OCI-M1 (cell line): ENCODE data around the gene CDH23.

ENCODE experiments used
- DNase-seq: peaks from one replicate; lab custom pipeline; 2025; lab: John Stamatoyannopoulos, UW

The CDH23 gene

DNA sequence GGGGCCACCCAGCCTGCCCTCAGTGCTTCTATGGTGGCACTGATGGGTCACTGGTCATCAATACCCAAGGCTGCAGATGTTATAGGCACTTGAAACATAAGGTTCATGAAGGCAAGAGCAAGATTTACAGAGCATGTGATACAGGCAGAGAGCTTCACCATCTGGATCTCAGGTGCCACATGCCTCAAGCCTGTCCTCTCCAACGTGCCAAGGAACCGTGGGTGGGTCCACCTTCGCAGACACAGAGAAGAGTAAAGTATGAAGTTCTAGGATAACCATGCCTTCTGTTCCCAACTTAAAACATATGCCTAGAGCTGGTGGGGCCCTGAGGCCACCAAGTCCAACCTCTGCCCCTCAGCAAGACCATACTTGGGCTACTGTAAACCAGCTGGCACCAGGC is 26.7 kb upstream of the CDH23 start:
- no peak for DNase-seq

DNA sequence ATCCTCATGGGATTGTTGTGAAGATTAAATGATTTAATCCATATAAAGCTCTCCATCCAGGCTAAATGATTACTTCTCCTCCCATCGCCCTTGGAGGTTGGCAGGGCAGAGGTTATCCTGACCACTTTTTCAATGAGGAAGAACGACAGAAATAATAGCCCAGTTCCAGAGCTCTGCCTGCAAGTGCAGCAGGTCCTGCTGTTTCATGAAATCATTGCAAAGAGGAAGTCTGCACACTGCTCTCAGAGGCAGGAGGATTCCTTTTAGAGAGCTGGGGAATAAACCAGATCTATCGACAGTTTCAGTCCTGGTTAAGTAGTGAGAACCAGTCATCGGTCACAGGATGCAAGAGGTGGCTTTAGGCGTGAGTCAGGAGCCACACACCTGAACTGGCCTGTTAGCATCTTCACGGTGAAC is 25.0 kb upstream of the CDH23 start:
- DNase-seq = peak; percentile 64

DNA sequence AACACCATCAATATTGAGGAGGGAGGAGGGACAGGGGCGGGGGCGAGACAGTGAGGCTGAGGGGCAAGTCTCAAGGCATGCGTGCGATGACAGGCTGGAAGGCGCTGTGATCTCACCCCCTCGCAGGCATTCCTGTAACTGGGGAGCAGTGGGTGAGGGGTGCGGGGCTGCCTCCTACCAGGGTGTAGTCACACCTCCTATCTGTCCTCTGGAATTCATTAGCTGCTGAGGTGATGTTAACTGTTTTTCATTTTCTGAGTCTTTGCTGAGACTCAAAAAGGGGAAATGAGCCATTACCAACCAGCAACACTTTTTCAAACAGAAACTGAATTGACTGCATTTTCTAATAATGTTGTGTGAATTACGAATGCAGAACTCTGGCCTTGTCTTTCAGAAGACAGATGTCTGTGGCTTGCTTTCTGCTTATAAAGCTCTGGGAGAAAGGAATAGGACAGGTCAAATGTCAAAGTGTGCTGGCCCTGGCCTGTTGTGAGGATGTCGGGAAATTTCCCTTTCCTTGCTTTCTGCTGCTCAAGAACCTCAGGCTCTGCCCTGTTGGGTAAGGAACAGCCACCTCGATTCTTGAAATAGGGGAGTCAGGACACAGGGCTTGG is 23.7 kb upstream of the CDH23 start:
- peak; percentile 33 for DNase-seq

DNA sequence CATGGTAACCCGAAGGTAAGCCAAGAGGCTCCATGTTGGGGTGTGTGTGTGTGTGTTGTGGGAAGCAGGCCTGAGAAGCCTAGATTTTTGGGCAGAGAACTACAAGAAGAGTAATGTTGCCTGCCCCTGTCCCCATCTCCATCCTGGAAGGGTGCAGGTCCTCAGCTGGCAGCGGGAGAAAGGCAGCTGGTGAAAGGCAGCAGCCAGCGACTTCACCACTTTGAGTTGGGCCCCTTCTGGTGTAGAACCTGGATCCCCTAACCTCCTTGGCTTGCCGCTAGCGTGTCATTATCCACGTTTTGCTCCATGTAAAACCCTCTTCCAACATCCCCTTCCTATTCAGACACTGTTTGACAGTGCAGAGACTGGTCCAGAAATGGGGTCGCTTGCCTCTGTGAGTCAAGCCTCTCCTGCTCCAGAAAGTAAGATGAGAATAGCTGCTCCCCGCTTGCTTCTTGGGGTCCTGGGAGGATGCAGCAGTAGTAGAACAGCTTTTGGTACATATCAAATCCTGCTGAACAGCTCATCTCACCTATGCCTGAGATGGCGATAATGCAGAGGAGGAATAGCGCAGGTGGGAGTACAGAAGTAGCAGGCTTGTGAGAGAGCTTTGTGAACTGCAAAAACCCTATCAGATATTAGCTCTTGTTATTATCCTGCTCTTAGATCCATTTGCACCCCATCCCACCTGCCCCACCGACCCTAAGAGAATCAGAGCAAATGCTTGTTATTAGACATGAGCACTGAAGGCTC is 22.1 kb upstream of the CDH23 start:
- no peak for DNase-seq

DNA sequence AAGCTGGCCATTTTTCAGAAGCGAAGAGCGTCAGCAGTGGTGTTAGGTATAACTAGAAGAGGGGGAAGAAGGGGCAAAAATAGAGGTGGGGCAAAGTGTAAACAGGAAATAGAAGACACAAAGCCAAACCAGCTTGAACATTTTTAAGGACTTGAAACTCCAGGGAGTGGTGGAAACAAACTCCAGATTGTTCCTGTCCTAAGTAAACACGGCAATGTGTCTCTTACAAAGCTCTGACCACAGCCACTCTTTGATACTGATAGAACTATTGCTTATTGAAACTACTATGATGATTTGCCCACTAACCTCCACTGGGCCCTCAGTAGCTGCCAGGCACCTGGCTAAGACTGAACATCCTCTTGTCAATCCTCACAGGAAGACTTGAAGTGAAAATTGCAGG is 20.8 kb upstream of the CDH23 start:
- DNase-seq = no peak

DNA sequence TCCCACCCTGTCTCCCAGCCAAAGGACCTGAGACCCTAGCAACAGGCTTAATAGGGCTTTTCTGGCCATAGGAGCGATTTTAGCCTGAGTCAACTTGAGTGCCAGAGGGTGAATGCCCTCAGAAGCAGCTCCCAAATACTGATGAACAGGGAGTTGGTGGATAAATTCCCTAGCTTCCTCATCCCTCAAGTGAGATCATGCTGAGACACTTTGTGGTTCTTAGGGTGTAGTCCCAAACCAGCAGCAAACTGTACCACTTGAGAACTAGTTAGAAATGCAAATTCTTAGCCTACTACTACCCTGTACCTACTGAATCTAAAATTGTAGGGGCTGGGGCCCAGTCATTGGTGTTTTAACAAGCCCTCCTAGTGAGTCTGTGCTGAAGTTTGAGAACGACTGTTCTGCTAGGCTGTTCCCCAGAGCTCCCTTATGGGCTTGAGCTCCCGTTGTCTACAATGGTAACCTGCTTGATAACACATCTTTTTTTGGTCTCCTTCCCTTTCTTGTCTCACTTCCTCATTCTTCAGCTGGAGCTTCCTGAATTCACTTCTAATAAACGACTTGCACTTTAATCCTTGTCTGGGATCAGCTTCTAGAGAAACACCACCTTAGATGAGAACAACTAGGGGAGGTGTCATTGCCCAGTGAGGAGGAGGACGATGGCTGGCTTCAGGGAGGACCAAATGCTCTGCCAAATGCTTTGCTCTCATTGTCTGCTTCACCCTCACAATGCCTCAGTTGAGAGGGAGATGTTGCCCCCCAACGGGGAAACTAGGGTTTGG is 18.2 kb upstream of the CDH23 start:
- peak; percentile 77 for DNase-seq

DNA sequence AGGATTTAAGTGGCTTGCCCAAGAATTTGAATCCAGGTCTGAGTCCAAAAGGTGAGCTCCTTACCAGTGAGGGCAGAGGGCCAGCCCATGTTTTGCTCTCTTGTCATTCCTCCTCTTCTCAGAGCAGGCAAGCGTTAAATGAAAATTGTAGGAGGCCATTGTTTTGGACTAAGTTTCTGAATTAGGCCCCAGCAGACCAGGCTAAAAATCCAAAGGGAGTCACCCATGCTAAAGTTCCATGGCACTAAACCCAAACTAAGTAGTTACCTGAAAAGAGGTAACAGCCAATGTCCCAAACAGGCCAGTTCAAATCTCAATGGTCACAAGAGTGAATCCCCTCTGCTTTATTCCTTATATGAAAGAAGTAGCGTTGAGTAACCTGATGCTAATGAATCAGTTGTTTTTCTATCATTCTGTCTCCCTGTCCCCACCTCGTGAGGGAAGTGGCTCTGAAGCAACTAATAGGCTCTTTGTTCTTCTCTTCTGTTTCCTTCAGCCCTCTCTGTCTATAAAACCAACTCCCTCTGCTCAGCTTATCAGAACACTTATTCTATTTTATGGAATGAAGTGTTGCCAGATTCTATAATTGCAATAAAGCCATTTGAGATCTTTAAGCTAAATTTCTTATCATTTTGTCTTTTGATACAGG is 17.5 kb upstream of the CDH23 start:
- DNase-seq = no peak

DNA sequence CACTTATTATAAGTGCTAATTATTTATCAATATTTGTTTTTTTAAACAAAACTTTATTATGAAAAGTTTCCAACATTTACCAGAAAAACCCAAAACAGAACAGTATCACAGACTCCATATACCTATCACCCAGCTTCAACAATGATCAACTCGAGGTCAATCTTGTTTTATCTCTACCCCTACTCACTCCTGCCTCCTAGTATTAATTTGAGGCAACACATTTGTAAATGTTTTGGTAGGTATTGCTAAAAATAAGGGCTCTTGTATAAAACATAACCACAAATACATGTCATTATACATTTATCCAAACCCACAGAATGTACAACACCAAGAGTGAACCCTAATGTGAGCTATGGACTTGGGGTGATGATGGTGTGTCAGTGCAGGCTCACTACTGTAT is 15.9 kb upstream of the CDH23 start:
- no peak for DNase-seq

DNA sequence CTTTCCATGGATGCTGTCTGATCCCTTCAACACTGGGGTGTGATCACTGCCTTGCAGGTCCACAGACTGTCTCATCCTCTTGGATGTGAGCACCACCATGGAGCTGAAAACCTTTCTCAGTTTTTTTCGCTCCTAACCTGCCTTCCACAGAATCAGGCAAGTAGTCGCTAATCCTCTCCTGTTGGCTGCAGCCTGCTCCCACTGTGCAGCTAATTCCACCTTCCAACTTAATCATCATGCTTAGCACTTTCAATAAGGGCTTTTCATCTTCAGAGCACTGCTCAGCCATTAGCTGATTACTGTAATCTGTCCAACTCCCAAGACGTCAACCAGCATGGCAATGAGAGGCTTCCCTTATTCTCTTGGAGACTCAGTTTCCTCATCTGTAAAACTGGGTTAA is 15.1 kb upstream of the CDH23 start:
- DNase-seq = no peak

DNA sequence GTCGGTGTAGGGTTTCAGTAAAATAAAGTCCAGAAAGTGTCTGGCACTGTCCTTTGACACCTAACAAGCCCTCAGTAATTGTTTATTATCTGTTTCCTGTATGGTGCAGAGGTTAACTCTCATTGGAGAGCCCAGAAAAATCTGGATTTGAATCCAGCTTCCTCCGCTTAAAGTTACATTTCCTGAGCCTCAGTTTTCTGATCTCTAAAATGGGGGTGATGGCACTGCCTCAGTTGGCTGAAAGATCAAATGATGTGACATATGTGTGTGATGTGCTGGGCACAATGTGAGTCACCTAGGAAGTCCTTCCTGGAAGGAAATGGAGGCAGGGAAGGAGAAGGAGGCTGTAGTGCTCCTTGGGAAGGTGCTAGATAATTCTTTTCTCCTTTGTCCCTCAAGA is 14.7 kb upstream of the CDH23 start:
- DNase-seq = no peak

DNA sequence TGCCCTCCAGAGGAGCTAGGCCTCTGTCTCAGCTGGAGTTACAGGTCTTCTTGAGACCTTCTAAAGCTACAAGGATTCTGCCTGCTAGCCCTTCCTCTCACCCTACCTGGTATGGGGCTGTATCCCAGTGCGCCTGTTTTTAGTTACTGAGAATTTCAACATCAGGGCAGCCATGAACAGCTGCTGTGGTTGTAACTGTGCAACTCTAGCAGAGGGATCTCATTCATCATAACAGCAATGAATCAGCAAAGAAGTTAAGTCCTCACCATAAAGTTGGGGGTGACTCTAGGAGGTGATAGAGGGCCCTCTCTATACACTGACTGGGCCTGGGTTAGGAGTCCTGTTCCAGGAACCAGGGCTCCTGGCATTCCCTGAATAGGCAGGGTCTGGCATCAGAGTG is 14.0 kb upstream of the CDH23 start:
- no peak for DNase-seq

DNA sequence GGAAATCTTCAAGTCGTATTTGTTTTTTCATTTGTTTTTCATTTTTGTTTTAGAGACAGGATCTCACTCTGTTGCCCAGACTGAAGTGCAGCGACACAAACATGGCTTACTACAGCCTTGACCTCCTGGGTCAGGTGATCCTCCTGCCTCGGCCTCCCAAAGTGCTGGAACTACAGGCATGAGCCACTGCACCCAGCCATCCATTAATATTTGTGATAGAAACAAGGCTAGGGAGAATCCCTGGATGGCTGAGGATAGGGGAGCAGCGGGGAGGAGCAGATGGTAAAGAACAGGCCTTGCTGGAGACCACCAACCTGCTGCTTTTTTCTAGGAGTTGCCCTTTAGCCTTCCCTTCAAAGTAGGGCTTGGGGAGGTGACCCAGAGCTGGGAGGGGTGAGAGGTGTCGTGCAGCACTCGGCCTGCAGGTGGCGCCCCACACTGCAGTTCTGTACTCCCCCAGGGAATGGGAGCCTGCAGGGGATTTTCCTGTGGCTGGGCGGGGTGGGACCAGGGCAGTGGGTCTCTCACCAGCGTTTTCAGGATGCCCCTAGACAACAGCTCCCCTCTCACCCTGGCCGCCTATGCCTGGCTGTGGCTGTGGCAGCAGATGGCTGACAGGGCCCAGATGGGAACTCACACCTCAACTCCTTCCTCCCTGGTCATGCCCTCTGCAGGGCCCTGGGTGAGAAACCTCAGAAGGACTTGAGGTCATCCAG is 12.6 kb upstream of the CDH23 start:
- peak; percentile 83 for DNase-seq

DNA sequence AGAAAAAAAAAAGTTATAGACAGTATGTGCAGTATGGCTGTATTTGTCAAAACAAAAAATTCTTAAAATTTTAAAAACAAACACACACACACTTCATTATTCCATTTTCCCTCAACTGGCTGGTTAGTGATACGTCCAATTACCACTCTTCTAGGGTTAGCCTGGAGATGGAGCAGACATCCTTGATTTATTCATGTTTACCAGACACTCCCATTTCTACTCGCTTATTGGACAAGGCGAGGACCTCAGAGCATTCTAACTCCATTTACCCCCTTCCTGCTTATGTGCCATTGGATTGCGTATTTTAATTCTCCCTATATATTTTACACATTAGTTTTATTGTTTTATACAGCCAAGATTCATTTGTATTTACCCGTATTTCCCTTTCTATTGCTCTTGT is 8.5 kb upstream of the CDH23 start:
- no peak for DNase-seq

DNA sequence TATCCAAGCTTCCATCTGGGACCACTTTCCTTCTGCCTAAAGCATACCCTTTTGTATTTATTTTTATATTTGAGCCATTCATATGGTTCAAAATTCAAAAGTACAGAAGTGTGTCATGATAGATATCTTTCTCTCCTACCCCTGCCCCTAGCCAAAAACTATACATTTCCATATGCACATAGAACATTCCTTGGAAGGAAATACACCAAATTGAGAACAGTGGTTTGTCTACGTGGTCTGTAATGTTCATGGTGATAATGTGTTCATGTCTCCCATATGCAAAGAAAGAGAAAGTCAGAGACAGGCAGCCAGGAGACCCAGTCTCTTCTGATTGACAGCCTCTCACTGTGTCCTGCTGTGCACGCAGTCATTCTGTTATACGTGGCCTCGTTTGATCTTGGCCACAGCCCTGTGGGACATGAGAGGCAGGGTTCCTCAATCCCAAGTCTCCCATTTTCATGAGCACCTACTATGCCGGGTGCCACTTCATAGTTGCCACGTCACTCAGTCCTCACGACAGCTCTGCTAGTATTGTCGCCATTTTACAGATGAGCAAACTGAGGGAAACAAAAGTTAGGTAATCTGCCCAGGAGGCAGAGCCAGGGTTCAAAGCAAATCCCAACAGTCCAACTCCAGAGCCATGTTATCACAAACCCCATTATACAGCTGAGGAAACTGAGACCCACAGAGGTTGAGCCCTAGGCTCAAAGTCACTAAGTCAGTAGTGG is 8.0 kb upstream of the CDH23 start:
- no peak for DNase-seq

DNA sequence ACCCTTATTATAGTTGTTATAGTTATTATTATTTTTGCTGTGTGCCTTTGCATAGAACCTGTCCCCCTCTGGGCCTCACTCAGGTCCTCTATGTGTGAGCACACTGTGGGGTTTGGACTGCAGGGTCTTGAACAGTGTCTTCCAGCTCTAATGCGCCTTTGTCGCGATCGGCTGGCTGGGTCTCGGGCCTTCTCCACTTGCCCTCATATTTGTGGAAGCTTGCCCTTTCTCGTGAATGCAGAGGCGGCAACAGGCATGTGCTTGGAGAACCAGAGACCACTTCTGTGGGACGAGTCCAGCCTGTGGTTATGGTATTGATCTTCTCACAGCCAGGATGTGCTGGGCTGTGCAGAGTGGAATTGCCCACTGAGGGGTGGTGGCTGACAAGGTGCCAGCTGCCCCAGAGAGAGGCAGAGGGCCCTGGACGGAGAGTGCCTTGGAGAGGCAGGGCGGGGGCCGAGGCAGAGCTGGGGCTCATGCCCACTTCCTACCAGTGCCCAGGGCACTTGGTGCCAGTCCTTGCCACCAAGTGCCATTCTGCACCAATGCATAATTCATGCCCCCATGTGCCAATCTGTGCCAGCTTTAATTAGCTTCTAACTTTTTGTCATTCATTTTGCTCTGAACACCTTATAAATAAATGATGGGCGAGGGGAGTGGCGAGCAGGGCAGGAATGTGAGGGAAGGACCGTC is 6.8 kb upstream of the CDH23 start:
- DNase-seq = no peak

DNA sequence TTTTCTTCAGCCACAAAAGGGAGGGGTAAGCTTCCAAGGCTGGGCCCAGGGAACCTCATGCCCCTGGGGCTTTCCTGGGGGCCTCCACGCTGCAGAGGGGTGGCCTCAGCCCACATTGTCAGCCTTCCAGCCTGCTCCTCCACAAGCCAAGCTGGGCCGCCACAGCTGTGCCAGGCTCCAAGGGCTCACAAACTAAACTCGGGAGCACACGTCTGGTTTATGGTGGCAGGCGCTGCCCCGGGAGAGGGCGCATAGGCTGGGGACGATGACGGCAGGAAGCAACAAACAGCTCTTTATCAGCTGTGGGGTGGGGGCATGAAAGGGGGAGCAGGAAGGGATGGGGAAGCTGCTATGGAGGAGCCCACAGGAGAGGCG is 6.3 kb upstream of the CDH23 start:
- DNase-seq = peak; percentile 15

DNA sequence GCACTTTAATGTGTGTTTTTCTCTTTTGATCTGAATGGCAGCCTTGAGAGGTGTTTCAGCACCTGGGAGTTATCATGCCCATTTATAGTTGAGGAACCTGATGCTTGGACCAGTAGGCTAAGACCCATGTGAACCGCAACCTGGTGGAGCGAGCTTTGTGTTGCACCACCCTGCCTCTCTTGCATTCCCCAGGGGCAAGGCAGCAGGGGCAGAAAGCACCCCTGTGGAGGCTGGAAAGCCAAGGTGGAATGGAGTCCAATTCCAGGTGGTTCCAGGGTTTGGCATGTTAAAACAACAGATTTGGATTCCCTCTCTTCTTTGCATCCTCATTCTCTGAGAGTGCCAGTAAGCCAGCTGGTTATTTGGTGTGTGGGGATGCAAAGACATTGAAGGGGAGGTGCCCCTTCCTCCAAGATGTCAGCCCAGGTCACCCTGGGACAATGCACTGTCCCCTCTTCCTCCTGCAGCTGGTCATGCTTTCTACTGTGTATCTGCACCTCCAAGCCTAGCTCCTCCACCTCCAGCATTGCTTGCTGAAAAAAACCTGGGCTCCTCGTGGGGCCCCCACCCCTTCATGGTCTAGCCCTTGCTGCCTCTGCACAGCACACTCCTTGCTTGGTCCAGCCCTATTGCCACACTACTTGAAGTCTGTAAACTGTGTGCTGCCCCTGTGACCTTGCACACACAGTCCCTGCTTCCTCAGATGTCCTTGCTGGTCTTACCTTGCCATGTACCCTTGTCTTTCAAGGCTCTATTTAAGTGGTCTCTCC is 5.6 kb upstream of the CDH23 start:
- no peak for DNase-seq

DNA sequence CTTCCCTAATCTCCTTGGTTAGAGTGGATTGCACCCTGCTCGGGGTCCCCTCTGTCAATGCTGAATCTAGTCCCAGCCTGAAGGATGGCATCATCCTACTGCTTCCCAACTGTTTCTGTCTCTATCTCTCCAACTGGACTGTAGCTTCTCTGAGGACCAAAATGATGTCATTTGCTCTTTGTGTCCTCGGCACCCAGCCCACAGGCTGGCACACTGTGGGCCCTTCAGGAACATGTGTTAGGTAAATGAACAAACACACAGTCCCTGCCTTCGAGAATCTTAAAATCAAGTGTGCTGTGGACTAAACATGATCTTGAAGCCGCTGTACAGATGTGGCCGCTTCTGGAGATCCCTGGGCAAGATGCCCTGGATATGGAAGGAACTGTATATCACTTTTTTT is 5.0 kb upstream of the CDH23 start:
- DNase-seq = no peak

DNA sequence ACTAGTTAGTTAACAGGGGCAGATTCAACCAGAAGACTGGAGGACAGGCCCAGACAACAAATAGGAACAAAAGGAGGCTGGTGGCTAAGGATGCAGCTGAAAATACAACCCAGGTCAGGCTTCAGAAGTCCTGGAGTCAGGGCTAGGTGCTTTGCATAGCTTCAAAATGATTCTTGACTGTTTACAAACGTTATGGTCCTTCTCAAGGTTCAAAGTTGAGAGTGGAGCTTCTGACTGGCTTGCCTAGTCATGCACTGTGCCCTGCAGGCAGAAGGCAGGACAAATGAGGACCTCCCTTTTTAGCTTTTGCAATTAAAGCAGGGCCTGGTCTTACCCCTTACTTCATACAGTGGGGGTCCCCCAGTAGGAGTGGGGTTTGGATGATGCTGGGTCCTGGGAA is 4.4 kb upstream of the CDH23 start:
- no peak for DNase-seq
